Erythroblast (primary cell): ENCODE results near the gene HIGD1A.

Experiments
- GATA1 ChIP-seq: IDR thresholded peaks from 2 replicates; pipeline ENCODE4 v1.6.1; 2011; ENCODE audit warnings: low read depth, mild to moderate bottlenecking, control low read depth, low read length, moderate library complexity
- POLR2A ChIP-seq: IDR thresholded peaks from 2 replicates; pipeline ENCODE4 v1.6.1; 2011; ENCODE audit warnings: mild to moderate bottlenecking, low read length

DNA sequence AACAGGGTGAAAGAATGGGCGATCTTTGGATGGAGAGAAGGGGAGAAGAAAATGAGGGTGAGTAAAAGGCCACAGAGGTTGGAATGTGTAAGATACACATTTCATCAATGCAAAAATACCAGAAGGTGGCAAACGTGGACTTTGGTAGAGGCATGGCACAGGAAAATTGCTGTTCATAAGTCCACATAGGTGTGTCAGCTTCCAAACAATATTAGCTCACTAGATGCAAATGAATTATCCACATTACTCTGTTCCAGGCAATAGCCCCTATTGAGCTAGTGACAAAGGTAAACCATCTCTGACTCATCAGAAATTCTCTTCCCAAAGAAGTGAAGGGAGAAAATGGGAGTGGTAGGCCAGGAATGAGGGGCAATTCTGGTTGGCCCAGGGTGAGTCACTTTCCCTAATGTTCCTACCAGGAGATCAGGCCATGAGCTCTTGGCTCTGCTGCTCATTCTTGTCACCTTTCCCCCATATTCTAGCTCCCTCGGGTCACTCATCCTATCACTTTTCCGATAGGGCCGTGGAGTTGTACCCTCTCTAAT is 24.9 kb upstream of the HIGD1A start:
- no peak for TF ChIP-seq POLR2A
- TF ChIP-seq GATA1 = no peak
